ENCODE measurements around the gene KIF5A.

GRCh38 chr12:57547288-57548012 lies 2.4 kb upstream of the KIF5A start:
- TF ChIP-seq, protein P1, sequence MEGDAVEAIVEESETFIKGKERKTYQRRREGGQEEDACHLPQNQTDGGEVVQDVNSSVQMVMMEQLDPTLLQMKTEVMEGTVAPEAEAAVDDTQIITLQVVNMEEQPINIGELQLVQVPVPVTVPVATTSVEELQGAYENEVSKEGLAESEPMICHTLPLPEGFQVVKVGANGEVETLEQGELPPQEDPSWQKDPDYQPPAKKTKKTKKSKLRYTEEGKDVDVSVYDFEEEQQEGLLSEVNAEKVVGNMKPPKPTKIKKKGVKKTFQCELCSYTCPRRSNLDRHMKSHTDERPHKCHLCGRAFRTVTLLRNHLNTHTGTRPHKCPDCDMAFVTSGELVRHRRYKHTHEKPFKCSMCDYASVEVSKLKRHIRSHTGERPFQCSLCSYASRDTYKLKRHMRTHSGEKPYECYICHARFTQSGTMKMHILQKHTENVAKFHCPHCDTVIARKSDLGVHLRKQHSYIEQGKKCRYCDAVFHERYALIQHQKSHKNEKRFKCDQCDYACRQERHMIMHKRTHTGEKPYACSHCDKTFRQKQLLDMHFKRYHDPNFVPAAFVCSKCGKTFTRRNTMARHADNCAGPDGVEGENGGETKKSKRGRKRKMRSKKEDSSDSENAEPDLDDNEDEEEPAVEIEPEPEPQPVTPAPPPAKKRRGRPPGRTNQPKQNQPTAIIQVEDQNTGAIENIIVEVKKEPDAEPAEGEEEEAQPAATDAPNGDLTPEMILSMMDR (IDR thresholded peaks at IDR 0.05) = no peak
- no peak for TF ChIP-seq EZH2phosphoT487 (IDR thresholded peaks at IDR 0.05)

All from neural progenitor cell (in vitro differentiated cells).